Measurements from ENCODE around the gene PHACTR1. TPM values are rescaled to one million over a fixed set of nuclear protein-coding genes. Genes with fewer than 3 reads are reported as not detected.
A peak's percentile ranks its signal among the peaks of the same experiment; 100 is the strongest.

Gene PHACTR1
- polyA plus RNA-seq, 3 donors = 6.1 to 26.9 (median 7.6) TPM

GRCh38 chr6:13305288-13305687, 588.7 kb downstream of the PHACTR1 start:
- H2AFZ ChIP-seq (ENCODE audit: insufficient read depth, low read depth, low read length, poor library complexity, severe bottlenecking) = no peak overlapping the region
- peaks cover 11 to 33% of the 10 kb centered on the region in 2 donors for H3K36me3 ChIP-seq (replicated peaks in 1 of 2; ENCODE audit: control insufficient read depth in 1 of 2, insufficient read depth in 2 of 2, low read length in 2 of 2)
- Mint-ChIP-seq H3K36me3 (peaks cover 57 to 66% of the 10 kb centered on the region in 2 donors), H3K9me3 (no peaks in the 10 kb centered on the region), H3K27ac (peak overlapping the region in 2 of 7 donors; percentile 41 to 97), H3K4me1 (peaks cover 52% of the 10 kb centered on the region), H3K4me3 (no peak overlapping the region), H3K27me3 (ENCODE audit: low read depth in 3 of 3) (peaks cover 0 to 6% (median 0%) of the 10 kb centered on the region in 3 donors)
- no peak overlapping the region for H3K4me3 ChIP-seq (replicated peaks in 1 of 3; ENCODE audit: low read depth in 2 of 3, low read length in 3 of 3)
- intact Hi-C loops (cut with micrococcal nuclease) = loop anchor here in 1 of 2 donors (10.0 kb wide), 1 partner anchor 1990 kb away; no protein-coding TSS in a partner anchor
- no peaks in the 10 kb centered on the region for H3K9me3 ChIP-seq (replicated peaks in 1 of 2; ENCODE audit: control insufficient read depth in 1 of 2, insufficient read depth in 1 of 2, low read length in 2 of 2)
- TF ChIP-seq, protein P1, sequence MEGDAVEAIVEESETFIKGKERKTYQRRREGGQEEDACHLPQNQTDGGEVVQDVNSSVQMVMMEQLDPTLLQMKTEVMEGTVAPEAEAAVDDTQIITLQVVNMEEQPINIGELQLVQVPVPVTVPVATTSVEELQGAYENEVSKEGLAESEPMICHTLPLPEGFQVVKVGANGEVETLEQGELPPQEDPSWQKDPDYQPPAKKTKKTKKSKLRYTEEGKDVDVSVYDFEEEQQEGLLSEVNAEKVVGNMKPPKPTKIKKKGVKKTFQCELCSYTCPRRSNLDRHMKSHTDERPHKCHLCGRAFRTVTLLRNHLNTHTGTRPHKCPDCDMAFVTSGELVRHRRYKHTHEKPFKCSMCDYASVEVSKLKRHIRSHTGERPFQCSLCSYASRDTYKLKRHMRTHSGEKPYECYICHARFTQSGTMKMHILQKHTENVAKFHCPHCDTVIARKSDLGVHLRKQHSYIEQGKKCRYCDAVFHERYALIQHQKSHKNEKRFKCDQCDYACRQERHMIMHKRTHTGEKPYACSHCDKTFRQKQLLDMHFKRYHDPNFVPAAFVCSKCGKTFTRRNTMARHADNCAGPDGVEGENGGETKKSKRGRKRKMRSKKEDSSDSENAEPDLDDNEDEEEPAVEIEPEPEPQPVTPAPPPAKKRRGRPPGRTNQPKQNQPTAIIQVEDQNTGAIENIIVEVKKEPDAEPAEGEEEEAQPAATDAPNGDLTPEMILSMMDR (IDR thresholded peaks at IDR 0.05) = no peak
- H4K20me1 ChIP-seq (ENCODE audit: insufficient read depth, low read length) = no peaks in the 10 kb centered on the region
- no peaks in the 10 kb centered on the region for H3K27me3 ChIP-seq (ENCODE audit: control insufficient read depth in 2 of 2, insufficient read depth in 2 of 2, low read length in 2 of 2)
- WGBS (ENCODE audit: insufficient coverage) = 100% methylated on average over 1 of the region's 4 CpGs
- no peak for DNase-seq
- no peak overlapping the region for H3K4me2 ChIP-seq (replicated peaks; ENCODE audit: extremely low read depth, low read length, poor library complexity, severe bottlenecking)
- H3K9ac ChIP-seq (ENCODE audit: insufficient read depth, low read length, poor library complexity, severe bottlenecking) = no peak overlapping the region
- H3K4me1 ChIP-seq (ENCODE audit: control insufficient read depth in 1 of 2, insufficient read depth in 2 of 2, low read length in 2 of 2) = peaks cover 41 to 44% of the 10 kb centered on the region in 2 donors
- no peak overlapping the region for H3K27ac ChIP-seq (ENCODE audit: low read depth in 1 of 2, low read length in 2 of 2)
- no peaks in the 10 kb centered on the region for H3K79me2 ChIP-seq (ENCODE audit: insufficient read depth, low read length)

GRCh38 chr6:13305791-13306190, 589.2 kb downstream of the PHACTR1 start:
- no peak overlapping the region for H2AFZ ChIP-seq (ENCODE audit: insufficient read depth, low read depth, low read length, poor library complexity, severe bottlenecking)
- H3K27ac ChIP-seq (ENCODE audit: low read depth in 1 of 2, low read length in 2 of 2) = no peak overlapping the region

More at GRCh38 chr6:13305791-13306190, 589.2 kb downstream of the PHACTR1 start:
- H3K4me3 Mint-ChIP-seq = no peak overlapping the region
- peaks cover 41 to 44% of the 10 kb centered on the region in 2 donors for H3K4me1 ChIP-seq (ENCODE audit: control insufficient read depth in 1 of 2, insufficient read depth in 2 of 2, low read length in 2 of 2)
- TF ChIP-seq, protein P1 (IDR thresholded peaks at IDR 0.05) = no peak
- H3K9me3 Mint-ChIP-seq = no peaks in the 10 kb centered on the region
- H3K27me3 ChIP-seq (ENCODE audit: control insufficient read depth in 2 of 2, insufficient read depth in 2 of 2, low read length in 2 of 2) = no peaks in the 10 kb centered on the region
- no peaks in the 10 kb centered on the region for H3K79me2 ChIP-seq (ENCODE audit: insufficient read depth, low read length)
- DNase-seq = no peak
- peaks cover 52% of the 10 kb centered on the region for H3K4me1 Mint-ChIP-seq
- no peak overlapping the region for H3K9ac ChIP-seq (ENCODE audit: insufficient read depth, low read length, poor library complexity, severe bottlenecking)
- H3K4me2 ChIP-seq (replicated peaks; ENCODE audit: extremely low read depth, low read length, poor library complexity, severe bottlenecking) = no peak overlapping the region
- H3K36me3 ChIP-seq (replicated peaks in 1 of 2; ENCODE audit: control insufficient read depth in 1 of 2, insufficient read depth in 2 of 2, low read length in 2 of 2) = peaks cover 10 to 29% of the 10 kb centered on the region in 2 donors
- H3K27me3 Mint-ChIP-seq (ENCODE audit: low read depth in 3 of 3) = peaks cover 0 to 6% (median 0%) of the 10 kb centered on the region in 3 donors
- WGBS (ENCODE audit: insufficient coverage) = no CpG with 5 or more reads among the region's 1 CpG
- no peaks in the 10 kb centered on the region for H4K20me1 ChIP-seq (ENCODE audit: insufficient read depth, low read length)
- H3K36me3 Mint-ChIP-seq = peaks cover 52 to 61% of the 10 kb centered on the region in 2 donors
- no peak overlapping the region for H3K4me3 ChIP-seq (replicated peaks in 1 of 3; ENCODE audit: low read depth in 2 of 3, low read length in 3 of 3)
- intact Hi-C loops (cut with micrococcal nuclease) = loop anchor here in 1 of 2 donors (10.0 kb wide), 1 partner anchor 1991 kb away; no protein-coding TSS in a partner anchor
- peak overlapping the region in 4 of 7 donors; percentile 15 to 41 (median 34) for H3K27ac Mint-ChIP-seq
- no peaks in the 10 kb centered on the region for H3K9me3 ChIP-seq (replicated peaks in 1 of 2; ENCODE audit: control insufficient read depth in 1 of 2, insufficient read depth in 1 of 2, low read length in 2 of 2)

All from CD14-positive monocyte (primary cell).